ENCODE results near the gene PARD6A.

Gene PARD6A

DNA sequence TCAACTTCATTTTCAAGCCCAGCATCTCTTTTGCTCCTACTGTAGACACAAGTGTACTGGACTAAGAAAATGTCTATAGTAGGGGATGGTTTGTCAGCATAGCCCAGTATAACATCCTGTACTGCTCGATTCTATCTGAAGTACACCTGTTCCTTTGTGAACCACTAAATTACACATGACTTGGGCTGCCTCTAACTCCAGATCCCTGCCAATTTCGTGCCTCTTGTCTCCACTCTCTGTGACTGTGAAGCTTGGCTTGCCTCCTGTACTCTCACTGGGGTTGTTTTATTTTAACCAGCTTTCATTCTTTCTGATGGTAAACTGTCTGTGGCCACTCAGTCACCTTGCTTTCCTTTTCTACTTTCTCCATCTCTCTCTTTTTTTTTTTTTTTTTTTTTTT is 33.9 kb downstream of the PARD6A start:
- no peak for DNase-seq (ENCODE audit: low spot score)

DNA sequence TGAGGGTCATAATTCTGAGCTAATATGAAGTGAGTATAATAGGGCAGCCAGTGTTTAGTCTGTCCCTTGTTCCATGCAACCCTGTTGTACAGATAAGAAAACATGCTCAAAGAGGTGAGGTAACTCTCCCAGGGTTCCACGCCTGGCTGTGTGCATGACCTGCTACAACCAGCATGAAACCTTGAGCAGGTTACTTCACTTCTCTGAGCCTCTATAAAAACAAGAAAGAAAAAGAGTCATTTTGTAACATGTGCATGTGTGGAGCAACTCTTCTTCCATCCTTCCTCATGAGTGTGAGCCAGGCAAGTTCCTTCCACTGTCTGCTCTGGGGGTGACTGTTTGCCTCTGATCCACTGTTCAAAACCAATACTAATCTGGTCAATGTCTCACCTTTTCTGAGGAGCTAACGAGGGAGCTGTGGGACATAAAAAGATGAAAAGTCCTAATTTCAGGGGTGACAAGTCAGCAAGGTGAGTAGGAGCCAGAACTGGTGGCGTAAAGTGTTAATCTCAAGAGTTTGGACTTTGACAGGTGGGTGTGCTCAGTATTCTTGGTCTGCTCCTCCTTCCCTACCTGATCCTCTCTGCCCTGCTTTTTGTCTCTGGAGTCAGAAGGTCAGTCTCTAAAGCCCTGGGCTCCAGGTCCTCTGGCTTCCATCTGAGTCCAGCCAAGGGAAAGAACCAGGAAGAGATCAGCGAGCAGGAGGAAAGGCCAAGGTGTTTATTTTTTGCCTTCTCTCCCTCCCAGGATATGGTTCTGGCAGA is 36.8 kb downstream of the PARD6A start:
- DNase-seq (ENCODE audit: low spot score), result no peak

DNA sequence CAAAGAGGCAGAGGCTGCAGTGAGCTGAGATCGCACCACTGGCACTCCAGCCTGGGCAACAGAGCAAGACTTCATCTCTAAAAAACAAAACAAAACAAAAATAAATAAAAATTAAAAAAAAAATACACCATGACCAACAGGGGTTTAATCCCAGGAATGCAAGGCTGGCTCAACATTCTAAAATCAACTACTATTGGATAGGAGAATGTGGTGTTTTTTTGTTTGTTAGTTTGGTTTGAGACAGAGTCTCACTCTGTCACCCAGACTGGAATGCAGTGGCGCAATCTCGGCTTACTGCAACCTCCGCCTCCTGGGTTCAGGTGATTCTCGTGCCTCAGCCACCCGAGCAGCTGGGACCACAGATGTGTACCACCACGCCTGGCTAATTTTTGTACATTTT is 38.5 kb downstream of the PARD6A start:
- DNase-seq (ENCODE audit: low spot score), result no peak

DNA sequence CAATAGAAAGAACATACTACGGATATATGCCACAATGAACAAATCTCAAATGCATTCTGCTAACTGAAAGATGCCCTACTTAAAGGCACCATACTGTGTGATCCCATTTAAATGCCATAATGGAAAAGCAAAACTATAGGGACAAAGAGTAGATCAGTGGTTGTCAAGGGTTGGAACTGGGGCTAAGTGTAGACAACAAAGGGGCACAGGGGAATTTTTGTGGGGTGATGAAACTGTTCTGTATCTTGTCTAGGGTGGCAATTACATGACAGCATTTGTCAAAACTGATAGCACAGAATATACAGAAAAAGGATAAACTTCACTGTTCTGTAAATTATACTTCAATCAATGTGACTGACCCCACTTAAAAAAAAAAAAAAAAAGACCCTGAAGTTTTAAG is 40.7 kb downstream of the PARD6A start:
- no peak for DNase-seq (ENCODE audit: low spot score)

DNA sequence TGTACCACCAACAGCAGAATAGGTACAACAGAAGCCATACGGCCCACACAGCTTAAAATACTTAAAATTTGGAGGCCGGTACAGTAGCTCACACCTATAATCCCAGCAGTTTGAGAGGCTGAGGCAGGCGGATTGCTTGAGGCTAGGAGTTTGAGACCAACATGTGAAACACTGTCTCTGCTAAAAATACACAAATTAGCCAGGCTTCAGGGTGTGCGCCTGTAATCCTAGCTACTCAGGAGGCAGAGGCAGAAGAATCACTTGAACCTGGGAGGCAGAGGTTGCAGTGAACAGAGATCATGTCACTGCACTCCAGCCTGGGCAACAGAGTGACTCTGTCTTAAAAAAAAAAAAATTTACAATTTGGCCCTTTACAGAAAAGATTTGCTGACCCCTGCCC is 41.4 kb downstream of the PARD6A start:
- no peak for DNase-seq (ENCODE audit: low spot score)

DNA sequence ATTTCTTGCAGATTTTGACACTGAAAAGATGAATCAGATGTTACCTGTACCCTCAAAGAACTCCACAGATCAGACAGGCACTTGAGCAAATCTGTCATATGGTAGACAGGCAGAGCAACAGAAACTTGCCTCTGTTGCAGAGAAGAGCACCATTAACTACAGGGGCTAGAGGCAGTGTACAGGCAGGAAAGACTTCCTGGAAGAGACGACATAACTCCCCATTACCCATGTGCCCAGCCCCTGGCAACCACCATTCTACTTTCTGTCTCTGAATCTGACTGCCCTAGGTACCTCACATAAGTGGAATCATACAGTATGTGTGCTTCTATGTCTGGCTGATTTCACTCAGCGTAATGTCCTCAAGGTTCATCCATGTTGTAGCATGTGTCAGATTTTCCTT is 42.9 kb downstream of the PARD6A start:
- DNase-seq (ENCODE audit: low spot score), result peak; percentile 13

DNA sequence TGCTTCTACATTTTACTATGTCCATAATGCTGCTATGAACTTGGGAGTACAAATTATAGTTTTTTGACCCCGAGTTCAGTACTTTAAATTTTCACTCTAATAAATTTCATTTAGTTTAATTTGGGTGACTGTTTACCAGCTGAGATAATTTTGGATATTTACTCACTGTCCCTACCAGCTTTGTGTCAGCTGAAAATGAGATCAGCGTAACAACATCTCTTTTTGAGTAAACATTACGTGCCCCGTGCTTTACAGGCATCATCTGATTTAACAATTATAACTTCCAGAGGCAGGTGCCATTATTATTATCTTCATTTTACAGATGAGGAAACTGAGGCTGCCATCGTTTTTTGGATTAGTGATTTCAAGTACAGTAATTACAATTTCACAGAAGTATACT is 43.4 kb downstream of the PARD6A start:
- DNase-seq (ENCODE audit: low spot score), result no peak

DNA sequence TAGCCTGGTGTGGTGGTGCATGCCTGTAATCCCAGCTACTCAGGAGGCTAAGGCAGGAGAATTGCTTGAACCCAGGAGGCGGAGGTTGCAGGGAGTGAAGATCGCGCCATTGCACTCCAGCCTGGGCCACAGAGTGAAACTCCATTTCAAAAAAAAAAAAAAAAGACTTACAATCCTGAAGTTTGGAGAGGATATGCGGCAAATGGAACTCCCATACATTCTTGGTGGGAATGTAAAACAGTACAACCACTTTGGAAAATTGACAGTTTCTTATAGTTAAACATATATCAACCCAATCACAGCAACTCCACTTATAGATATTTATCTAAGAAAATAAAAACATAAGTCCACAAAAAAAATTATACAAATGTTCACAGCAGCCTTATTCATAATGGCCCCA is 46.5 kb downstream of the PARD6A start:
- DNase-seq (ENCODE audit: low spot score), result no peak

DNA sequence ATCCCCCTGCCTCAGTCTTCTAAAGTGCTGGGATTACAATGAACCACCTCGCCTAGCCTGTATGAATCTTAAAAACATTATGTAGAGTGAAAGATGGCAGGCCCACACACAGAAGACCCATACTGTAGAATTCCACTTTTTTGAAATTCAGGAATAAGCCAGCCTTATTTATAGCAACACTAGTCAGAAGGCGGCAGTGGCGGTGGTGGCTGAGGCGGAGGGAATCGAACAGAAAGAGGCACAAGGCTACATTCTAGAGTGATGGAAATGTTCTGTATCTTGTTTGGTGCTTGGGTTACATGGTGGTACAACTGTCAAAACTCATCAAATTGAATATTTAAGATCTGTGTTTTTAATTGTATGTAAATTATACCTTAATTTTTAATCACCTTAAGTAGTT is 47.0 kb downstream of the PARD6A start:
- DNase-seq (ENCODE audit: low spot score), result no peak

DNA sequence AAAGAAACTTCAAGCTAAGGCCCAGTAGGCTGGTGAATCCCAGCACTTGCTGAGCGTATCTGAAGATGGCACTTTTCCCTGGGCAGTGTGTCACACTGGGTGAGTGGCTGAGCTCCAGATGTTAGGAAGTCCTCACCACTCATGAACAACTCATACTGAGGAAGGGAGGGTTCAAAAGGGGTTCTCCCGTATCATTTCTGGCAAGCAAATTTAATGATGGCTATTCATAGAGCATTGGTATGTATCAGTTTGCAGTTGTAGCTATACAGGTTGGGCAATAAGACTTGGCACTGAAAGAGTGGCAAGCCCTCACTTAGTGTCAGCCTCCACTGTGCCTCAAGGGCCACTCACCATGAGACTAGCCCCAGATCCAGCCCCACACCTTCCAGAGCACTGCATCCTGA is 47.6 kb downstream of the PARD6A start:
- DNase-seq (ENCODE audit: low spot score), result no peak

DNA sequence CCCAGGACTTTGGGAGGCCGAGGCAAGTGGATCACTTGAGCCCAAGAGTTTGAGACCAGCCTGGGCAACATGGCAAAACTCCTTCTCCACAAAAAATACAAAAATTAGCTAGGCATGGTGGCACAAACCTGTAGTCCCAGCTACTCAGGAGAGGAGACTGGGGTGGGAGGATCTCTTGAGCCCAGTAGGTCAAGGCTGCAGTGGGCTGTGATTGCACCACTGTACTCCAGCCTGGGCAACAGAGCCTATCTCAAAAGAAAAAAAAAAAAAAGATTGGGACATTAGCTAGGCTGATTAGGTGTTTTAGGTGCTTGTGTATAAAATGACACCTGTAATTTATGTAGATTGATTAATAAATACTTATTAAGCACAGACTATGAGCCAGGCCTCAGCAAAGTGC is 48.3 kb downstream of the PARD6A start:
- no peak for DNase-seq (ENCODE audit: low spot score)

DNA sequence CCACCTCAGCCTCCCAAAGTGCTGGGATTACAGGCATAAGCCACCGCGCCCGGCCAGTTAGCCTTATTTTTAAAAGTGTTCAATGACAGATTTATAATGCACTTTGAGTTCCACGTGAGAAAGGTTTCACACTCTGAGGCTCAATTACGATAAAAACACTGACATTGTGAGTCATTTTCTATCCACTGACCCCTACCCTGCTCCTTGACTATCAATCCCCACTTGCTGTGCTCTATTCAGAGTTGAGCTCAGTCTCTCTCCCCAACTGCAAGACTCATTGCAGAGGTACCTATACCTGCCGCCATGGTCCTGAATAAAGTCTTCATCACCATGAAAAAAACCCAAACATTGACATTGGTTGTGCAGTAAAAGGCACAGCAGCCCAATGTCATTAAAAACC is 49.8 kb downstream of the PARD6A start:
- no peak for DNase-seq (ENCODE audit: low spot score)
